HepG2 (cell line): Measurements from ENCODE around the gene CDCA5. TPM values are rescaled to one million over a fixed set of nuclear protein-coding genes. Genes with fewer than 3 reads are reported as not detected.

Experiments
- ATF1 ChIP-seq: IDR thresholded peaks from 2 replicates; pipeline ENCODE4 v1.6.1; 2016; ENCODE audit warnings: mild to moderate bottlenecking, control low read depth
- DR1 ChIP-seq: sonication (generic); formaldehyde crosslinking; IDR thresholded peaks from 2 replicates; pipeline ENCODE4 v1.8.0; 2021; ENCODE audit warnings: mild to moderate bottlenecking, missing genetic modification reagents, inconsistent platforms
- FUBP1 ChIP-seq: sonication (generic); formaldehyde crosslinking; IDR thresholded peaks from 2 replicates; pipeline ENCODE4 v1.5.1; 2020; ENCODE audit warnings: missing genetic modification reagents, mild to moderate bottlenecking, borderline replicate concordance
- KLF13 ChIP-seq: sonication (generic); formaldehyde crosslinking; IDR thresholded peaks from 2 replicates; pipeline ENCODE4 v1.4.0; 2020; ENCODE audit warnings: mild to moderate bottlenecking, missing genetic modification reagents
- MLXIP ChIP-seq: sonication (generic); formaldehyde crosslinking; IDR thresholded peaks from 2 replicates; pipeline ENCODE4 v1.9.0; 2021; ENCODE audit warnings: missing genetic modification reagents, borderline replicate concordance
- NFRKB ChIP-seq: fragments of 450-650 bp; IDR thresholded peaks from 2 replicates; pipeline ENCODE4 v1.6.1; 2017
- PCBP2 ChIP-seq: fragments of 200-400 bp; formaldehyde crosslinking; optimal IDR thresholded peaks from 2 replicates; pipeline ENCODE3; 2018; ENCODE audit warnings: low read length, low read depth; ENCODE audit not compliant: poor library complexity, severe bottlenecking
- POGK ChIP-seq: sonication (generic); formaldehyde crosslinking; conservative IDR thresholded peaks from 2 replicates; pipeline ENCODE4 v1.8.0; 2022; ENCODE audit warnings: mild to moderate bottlenecking, moderate library complexity, missing genetic modification reagents
- POLR2G ChIP-seq: fragments of 200-400 bp; formaldehyde crosslinking; IDR thresholded peaks from 2 replicates; pipeline ENCODE4 v1.6.1; 2018; ENCODE audit warnings: mild to moderate bottlenecking, low read depth, low read length, moderate library complexity
- PRDM4 ChIP-seq: sonication (generic); formaldehyde crosslinking; IDR thresholded peaks from 2 replicates; pipeline ENCODE4 v1.9.0; 2021; ENCODE audit warnings: missing genetic modification reagents, borderline replicate concordance
- ZNF138 ChIP-seq: sonication (generic); formaldehyde crosslinking; IDR thresholded peaks from 2 replicates; pipeline ENCODE4 v1.5.0; 2020; ENCODE audit warnings: mild to moderate bottlenecking, low read depth, missing genetic modification reagents
- ZNF317 ChIP-seq: sonication (generic); formaldehyde crosslinking; IDR thresholded peaks from 2 replicates; pipeline ENCODE4 v1.5.0; 2020; ENCODE audit warnings: mild to moderate bottlenecking, missing genetic modification reagents
- ZNF362 ChIP-seq: sonication (generic); formaldehyde crosslinking; IDR thresholded peaks from 2 replicates; pipeline ENCODE4 v1.4.0; 2020; ENCODE audit warnings: missing genetic modification reagents, mild to moderate bottlenecking, borderline replicate concordance
- ZSCAN30 ChIP-seq: sonication (generic); formaldehyde crosslinking; IDR thresholded peaks from 2 replicates; pipeline ENCODE4 v1.5.0; 2020; ENCODE audit warnings: mild to moderate bottlenecking, missing genetic modification reagents
- polyA plus RNA-seq, 8 experiments: library from polyadenylated mRNA; depleted of rRNA in 3 of 8; stranded (reverse) in 7 of 8; unstranded in 1 of 8; fragments of >200 nt; fragmentation: Illumina TruSeq in 4 of 8; extraction: Trizol in 4 of 8; gene quantifications; 2 replicates each; pipeline versions ENCODE4 v1.2.1 to v1.2.3, GENCODE V29; 2011 to 2016; ENCODE audit warnings: low read depth in 4 of 8, missing spikeins in 1 of 8, mixed read lengths in 1 of 8; ENCODE audit not compliant: insufficient read depth in 1 of 8
- total RNA-seq, 5 experiments: library from RNA; depleted of rRNA; stranded (reverse); fragments of >200 nt; fragmentation: Illumina TruSeq; extraction: Trizol; gene quantifications; 2 replicates each; pipeline ENCODE4 v1.2.3, GENCODE V29; 2016; ENCODE audit warnings: low read depth in 1 of 5

Gene CDCA5
- total and polyA plus RNA-seq, 2 of the 13 experiments (the other 11 are each of a cell fraction or from before 2014, with no cell fraction given), result 13.5 to 50.6 TPM

GRCh38 chr11:65040847-65041622 is 42.8 kb downstream of the CDCA5 start, which contains the start of gene SAC3D1 (continued):
- TF ChIP-seq ZNF362, result no peak
- TF ChIP-seq MLXIP (CRISPR knock-in tag), result no peak
- no peak for TF ChIP-seq FUBP1 (CRISPR knock-in tag)
- TF ChIP-seq ZNF138, result no peak
- no peak for TF ChIP-seq PRDM4 (CRISPR knock-in tag)
- no peak for TF ChIP-seq ZSCAN30 (CRISPR knock-in tag)
- no peak for TF ChIP-seq NFRKB
- peak; percentile 39; the same call in 1 of the 2 replicates for TF ChIP-seq ATF1
- peak; percentile 69 for TF ChIP-seq POLR2G
- peak; percentile 76; the same call in 1 of the 2 replicates for TF ChIP-seq ZNF317 (CRISPR knock-in tag)
- TF ChIP-seq DR1 (CRISPR knock-in tag), result peak; percentile 75
- TF ChIP-seq POGK (CRISPR knock-in tag), result no peak
- TF ChIP-seq PCBP2, result no peak
- TF ChIP-seq KLF13 (CRISPR knock-in tag), result no peak
